Hair follicle dermal papilla cell (primary cell): ENCODE results near the gene SLC25A44. TPM values are rescaled to one million over a fixed set of nuclear protein-coding genes. Genes with fewer than 3 reads are reported as not detected.

Experiments
- small RNA-seq: library from RNA; depleted of rRNA; stranded (forward); fragments of <200 nt; gene quantifications from one replicate; pipeline ENCODE3, GENCODE V24; 2012
- total RNA-seq: library from RNA; depleted of rRNA; stranded (reverse); fragments of >200 nt; gene quantifications from 2 replicates; pipeline ENCODE4 v1.2.3, GENCODE V29; 2012

The SLC25A44 gene
- 15.9 and 22.9 TPM in 2 replicates for total RNA-seq

DNA sequence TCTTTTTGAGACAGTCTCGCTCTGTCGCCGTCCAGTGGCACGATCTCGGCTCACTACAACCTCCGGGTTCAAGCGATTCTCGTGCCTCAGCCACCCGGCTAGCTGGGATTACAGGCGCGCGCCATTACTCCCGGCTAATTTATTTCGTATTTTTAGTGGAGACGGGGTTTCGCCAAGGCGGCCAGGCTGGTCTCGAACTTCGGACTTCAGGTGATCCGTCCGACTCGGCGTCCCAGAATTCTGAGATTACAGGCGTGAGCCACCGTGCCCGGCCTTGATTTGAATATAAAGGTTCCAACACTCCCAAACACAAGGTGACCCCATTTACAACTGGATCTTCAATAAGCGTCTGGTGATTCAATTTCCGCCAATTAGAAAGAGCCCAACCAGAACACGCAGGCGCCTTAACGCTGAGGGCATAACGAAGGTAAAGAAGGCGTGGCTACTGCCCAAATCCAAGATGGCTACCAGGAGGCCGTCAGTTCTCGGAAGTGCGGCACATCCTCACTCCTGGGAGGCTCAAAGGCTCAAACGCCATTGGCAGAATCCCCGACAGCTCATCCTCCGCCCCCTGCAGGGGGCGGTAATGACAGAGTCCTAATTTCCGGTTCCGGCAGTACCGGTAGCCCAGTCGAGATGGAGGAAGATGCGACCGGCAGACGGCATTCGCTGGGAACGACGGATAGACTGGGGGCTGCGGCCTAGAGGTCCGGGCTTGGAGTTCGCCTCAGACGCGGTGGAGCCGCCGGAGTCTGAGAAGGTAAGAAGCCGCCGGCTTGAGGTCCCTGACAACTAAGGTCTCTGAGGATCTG is at the start of gene SLC25A44:
SLC25A44 (plus strand) TSS at position 617 of the 812 bp plus-strand sequence. CDS start 5,744 bp downstream, outside the sequence.

DNA sequence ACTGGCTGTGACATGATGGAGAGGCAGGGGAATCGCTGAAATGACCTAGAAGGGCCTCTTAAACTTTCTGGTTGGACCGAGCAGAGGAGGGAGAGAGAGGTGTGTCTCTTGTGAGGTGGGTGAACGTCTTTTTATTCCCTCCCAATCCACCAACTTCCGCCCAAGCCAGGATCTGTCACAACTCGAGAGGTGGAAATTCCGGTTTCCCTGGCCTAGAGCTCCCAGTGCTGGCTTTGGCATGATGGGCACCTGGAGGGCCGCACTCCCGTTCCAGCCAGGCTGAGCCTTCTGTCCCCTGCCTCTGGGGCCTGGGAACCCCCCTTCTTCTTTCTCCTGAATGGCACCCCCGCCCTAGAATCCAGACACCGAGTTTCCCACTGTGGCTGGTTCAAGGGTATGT is 40.5 kb upstream of the SLC25A44 start, which contains the start of gene SEMA4A:
SEMA4A (plus strand) TSS at position 224 of the 400 bp plus-strand sequence. CDS start 994 bp downstream, outside the sequence.

GRCh38 chr1:156212833-156213643 is 19.1 kb downstream of the SLC25A44 start, which contains the start of gene PMF1:
Gene PMF1, plus strand, starts transcription at chr1:156213007. Its CDS starts 9 bp downstream, at chr1:156213016.

GRCh38 chr1:156241926-156242325 is 48.0 kb downstream of the SLC25A44 start, which contains the start of gene BGLAP:
Gene BGLAP, plus strand, starts transcription at chr1:156242184. Its CDS starts 48 bp downstream, at chr1:156242232.

DNA sequence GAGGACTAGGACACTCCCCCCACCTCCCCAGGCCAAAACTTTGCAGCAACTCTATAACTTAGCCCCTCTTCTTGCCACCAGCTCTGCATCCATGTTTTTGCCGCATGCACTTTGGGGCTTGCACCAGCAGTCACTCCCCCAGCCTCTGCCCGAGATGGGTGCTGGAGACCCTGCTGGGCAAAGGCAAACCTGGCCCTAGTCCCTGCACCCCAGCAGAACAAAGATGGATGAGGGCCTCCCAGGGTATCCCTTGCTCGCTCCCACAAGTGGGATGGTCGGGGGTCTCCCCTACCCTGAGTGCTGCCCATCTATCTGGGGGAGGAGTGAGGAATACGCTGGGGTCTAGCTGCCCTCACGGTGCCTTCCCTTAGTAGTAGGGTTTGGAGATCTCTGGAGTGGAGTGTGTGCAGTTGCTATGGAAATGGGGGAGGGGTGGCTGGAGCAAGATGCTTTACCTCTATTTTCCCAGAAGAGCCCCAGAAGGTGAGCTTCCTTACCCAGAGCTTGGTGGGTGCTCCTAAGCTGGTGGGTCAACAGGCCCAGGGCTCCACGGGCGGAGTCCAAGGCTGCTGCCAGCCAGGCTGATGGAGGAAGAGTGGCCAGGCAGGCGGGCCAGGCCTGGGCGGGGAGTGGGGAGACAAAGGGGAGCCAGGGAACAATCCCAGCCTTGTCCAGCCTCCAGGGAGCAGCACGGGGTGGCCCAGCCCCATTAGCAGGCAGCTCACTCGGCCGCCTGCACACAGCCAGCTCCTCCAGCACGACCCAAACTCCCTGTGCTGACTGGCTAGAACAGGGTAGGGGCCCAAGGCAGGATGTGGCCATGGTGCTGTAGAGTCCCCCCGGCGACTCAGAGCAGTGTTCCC is 53.8 kb downstream of the SLC25A44 start, which contains the start of gene PAQR6:
PAQR6 (minus strand) TSS at position 597 of the 863 bp plus-strand sequence. CDS start 1,325 bp downstream, outside the sequence.

Small RNA genes lying within 50 kb of the gene (small RNA-seq; reads per million reads assigned to genes)
- gene RF00568 = not detected

Other genes with a start within 250 kb of the SLC25A44 start
- gene ARHGEF2, start 215.6 kb upstream of the SLC25A44 start, total RNA-seq = 133 and 144 TPM in 2 replicates
- 338 and 351 TPM in 2 replicates for gene SSR2, start 173.2 kb upstream of the SLC25A44 start, total RNA-seq
- gene UBQLN4, start 140.3 kb upstream of the SLC25A44 start, total RNA-seq = 12.5 and 14.1 TPM in 2 replicates
- 24.8 and 27.1 TPM in 2 replicates for gene LAMTOR2, start 139.3 kb upstream of the SLC25A44 start, total RNA-seq
- not detected in 2 replicates for gene RAB25, start 132.9 kb upstream of the SLC25A44 start, total RNA-seq
- 0.65 and 1.1 TPM in 2 replicates for gene MEX3A, start 111.6 kb upstream of the SLC25A44 start, total RNA-seq
- gene LMNA, start 79.4 kb upstream of the SLC25A44 start, total RNA-seq = 1,347 and 1,795 TPM in 2 replicates
- gene SEMA4A, start 40.5 kb upstream of the SLC25A44 start, total RNA-seq = 0.97 and 3.2 TPM in 2 replicates
- 27.0 and 27.7 TPM in 2 replicates for gene PMF1, start 18.9 kb downstream of the SLC25A44 start, total RNA-seq
- 0.16 TPM in 1 of 2 replicates, not detected in the other for gene BGLAP, start 48.1 kb downstream of the SLC25A44 start, total RNA-seq
- gene PAQR6, start 54.0 kb downstream of the SLC25A44 start, total RNA-seq = 0.49 and 0.65 TPM in 2 replicates
- gene SMG5, start 88.7 kb downstream of the SLC25A44 start, total RNA-seq = 60.4 and 72.7 TPM in 2 replicates
- gene TMEM79, start 90.2 kb downstream of the SLC25A44 start, total RNA-seq = 0.61 and 0.81 TPM in 2 replicates
- gene GLMP, start 101.6 kb downstream of the SLC25A44 start, total RNA-seq = 81.5 and 85.2 TPM in 2 replicates
- not detected in 2 replicates for gene VHLL, start 105.2 kb downstream of the SLC25A44 start, total RNA-seq
- 191 and 238 TPM in 2 replicates for gene CCT3, start 144.2 kb downstream of the SLC25A44 start, total RNA-seq
- 0.36 TPM in 1 of 2 replicates, not detected in the other for gene TSACC, start 144.4 kb downstream of the SLC25A44 start, total RNA-seq
- gene RHBG, start 175.1 kb downstream of the SLC25A44 start, total RNA-seq = not detected in 2 replicates